Brain microvascular endothelial cell (primary cell): ENCODE results near the gene PEX26.

Source experiments
- DNase-seq: peaks from one replicate; pipeline ENCODE4 v3.0.0-alpha.2; 2020
- H3K27ac ChIP-seq: fragments of 250-450 bp; sonication (Bioruptor Pico); 2 replicates; pipeline ENCODE4 v1.5.1; 2020; ENCODE audit warnings: mild to moderate bottlenecking, moderate library complexity
- H3K27me3 ChIP-seq: fragments of 250-450 bp; sonication (Bioruptor Pico); replicated peaks from 2 replicates; pipeline ENCODE4 v1.5.1; 2020; ENCODE audit warnings: mild to moderate bottlenecking
- H3K36me3 ChIP-seq: fragments of 250-450 bp; sonication (Bioruptor Pico); replicated peaks from 2 replicates; pipeline ENCODE4 v1.5.1; 2020; ENCODE audit warnings: mild to moderate bottlenecking
- H3K4me3 ChIP-seq: 2 replicates; pipeline ENCODE4 v1.5.1; 2011; ENCODE audit warnings: low read depth, mild to moderate bottlenecking, control low read depth, low read length, moderate library complexity
- CTCF ChIP-seq: IDR thresholded peaks from 2 replicates; pipeline ENCODE4 v1.5.1; 2011; ENCODE audit warnings: low read depth, mild to moderate bottlenecking, moderate library complexity, low read length, control low read depth, inconsistent platforms; ENCODE audit errors: missing control alignments
- in situ Hi-C: cut with HindIII; loops from 2 replicates; pipeline ENCODE4 v1.10.0; 2017; ENCODE audit warnings: low sequenced_read_pairs, low pct_ligation_motif_present

The PEX26 gene

DNA sequence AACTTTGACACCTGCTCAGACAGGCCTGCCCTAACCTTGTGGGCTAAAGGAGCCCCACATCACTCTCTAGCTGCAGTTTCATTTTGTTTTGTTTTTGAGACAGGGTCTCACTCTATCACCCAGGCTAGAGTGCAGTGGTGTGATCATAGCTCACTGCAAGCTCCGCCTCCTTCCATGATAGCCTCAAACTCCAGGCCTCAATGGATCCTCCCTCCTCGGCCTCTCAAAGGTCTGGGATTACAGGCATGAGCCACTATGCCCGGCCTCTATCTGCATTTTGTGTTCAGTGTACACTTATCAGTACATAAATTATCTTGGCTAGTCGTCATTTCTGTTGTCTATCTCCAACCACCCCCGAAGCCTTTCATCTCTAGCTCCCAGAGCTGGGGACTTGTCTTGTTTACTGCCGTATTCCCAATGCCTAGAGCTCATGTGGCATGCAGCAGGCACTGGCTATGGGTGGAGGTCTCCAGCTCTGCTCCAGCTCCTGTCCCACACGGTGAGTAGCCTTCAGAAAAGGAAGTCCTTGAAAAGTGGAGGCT is 22.1 kb upstream of the PEX26 start:
- H3K27ac ChIP-seq: no peak overlapping the region
- no peak overlapping the region for H3K4me3 ChIP-seq
- in situ Hi-C loops: no loop called here

DNA sequence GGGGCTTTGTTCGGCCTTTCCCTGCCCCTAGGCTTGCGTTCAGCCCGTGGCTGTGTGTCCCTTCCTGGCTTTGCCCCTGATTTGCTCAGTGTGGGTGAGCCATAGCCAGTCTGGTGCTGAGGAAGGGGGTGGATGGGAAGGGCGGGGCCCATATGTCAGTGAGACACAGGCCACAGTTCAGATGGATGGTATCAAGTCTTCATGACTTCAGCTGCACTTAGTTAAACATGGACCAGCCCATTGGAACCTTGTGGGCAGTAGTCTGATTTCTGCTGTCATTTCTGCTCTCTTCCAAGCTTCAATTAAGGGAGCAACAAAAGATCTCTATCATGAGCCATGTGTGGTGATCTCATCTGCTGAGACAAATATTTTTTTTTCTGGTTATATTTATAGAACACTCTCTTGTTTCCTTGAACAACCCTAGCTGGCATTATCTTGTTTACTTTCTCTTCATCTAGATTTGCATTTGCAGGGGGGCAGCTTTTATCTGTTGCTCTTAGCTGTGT is 21.6 kb upstream of the PEX26 start:
- in situ Hi-C loops: no loop called here
- Histone ChIP-seq H3K36me3 (no peaks in the 10 kb centered on the region), H3K4me3 (no peak overlapping the region), H3K27ac (no peak overlapping the region), H3K27me3 (no peaks in the 10 kb centered on the region)
- no peak for TF ChIP-seq CTCF
- no peak for DNase-seq

More for the DNA sequence above, 22.1 kb upstream of the PEX26 start:
- no peak for DNase-seq
- H3K36me3 ChIP-seq: no peaks in the 10 kb centered on the region
- no peaks in the 10 kb centered on the region for H3K27me3 ChIP-seq
- no peak for TF ChIP-seq CTCF

- no peaks in the 10 kb centered on the region for H3K27me3 ChIP-seq
These were observed 20.8 kb upstream of the PEX26 start for GRCh38 chr22:18056807-18057474.

DNA sequence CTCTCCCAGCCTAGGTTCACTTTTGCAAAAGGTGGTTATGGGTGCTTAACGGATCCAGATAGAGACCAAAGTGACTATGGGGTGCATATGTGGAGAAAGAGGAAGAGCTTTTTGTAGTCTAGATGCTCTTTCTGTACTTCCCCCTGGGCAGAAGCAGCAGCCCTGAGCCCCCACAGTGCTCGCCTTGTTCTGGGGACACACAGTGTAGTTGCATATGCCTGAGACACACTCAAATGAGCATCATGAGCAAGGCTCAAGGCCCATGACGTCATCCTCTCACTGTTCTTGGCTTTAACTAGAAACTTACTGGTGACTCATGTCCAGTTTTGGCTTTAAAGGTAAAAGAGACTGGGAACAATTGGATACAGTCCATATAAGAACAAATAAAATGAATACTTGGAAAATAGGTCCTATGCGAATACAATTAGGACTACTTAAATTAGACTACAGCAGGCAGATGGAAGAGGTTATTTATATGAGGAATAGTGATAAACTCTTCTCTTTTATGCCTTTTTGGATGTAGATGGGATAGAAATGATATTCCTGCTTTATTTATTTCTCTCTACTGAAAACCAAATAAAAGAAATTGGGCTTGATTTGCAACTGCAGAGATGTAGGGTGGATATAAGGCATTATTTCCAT is 20.1 kb upstream of the PEX26 start:
- no peak for TF ChIP-seq CTCF
- no peaks in the 10 kb centered on the region for H3K27me3 ChIP-seq
- no peak overlapping the region for H3K4me3 ChIP-seq
- peak; percentile 97 for DNase-seq
- no peaks in the 10 kb centered on the region for H3K36me3 ChIP-seq
- in situ Hi-C loops: no loop called here
- H3K27ac ChIP-seq: no peak overlapping the region

More at GRCh38 chr22:18056807-18057474, 20.8 kb upstream of the PEX26 start:
- Histone ChIP-seq H3K4me3 (no peak overlapping the region), H3K27ac (no peak overlapping the region), H3K36me3 (no peaks in the 10 kb centered on the region)
- no peak for DNase-seq
- in situ Hi-C loops: no loop called here
- TF ChIP-seq CTCF: no peak

DNA sequence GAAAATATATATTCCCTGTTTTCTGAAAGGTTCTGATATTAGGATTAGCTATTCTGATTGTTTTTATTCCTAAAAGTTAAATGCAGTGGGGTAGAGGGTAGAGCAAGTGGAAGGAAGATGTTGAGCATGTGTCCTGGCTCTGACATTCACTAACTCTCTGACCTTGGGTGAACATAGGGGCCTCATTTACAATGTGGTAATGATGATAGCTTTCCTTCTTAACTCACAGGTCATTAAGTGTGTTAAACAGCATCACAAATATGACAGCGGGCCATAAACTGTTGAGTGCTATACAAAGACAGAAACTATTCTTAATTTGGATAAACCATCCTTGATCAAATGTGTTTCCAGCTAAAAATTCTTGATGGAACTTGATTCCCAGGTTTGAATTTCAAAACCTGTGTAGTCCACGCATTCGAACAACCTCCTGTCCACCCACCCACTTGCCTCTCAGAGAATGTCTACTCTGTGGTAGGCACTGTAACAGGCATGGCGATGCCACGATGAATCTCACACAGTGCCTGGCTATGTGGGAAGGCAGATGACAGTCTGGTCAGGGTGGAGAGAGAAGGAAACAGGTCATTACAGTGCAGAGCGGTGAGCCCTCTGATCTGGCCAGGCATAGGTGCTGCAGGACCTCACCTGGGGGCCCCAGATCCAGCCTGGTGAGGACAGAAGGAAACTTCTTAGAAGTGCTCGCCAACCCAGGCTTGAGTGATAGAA is 19.3 kb upstream of the PEX26 start:
- no peak overlapping the region for H3K4me3 ChIP-seq
- no peak for DNase-seq
- no peak overlapping the region for H3K27ac ChIP-seq
- in situ Hi-C loops: no loop called here
- no peaks in the 10 kb centered on the region for H3K36me3 ChIP-seq
- H3K27me3 ChIP-seq: no peaks in the 10 kb centered on the region
- no peak for TF ChIP-seq CTCF
